IPS-15b (cell line): ENCODE measurements around the gene PHF21A.

Experiments
- H3K27me3 ChIP-seq: one replicate; pipeline ENCODE4 v1.6.1; 2013; ENCODE audit warnings: low read length; ENCODE audit not compliant: control insufficient read depth, insufficient read depth
- H3K36me3 ChIP-seq: one replicate; pipeline ENCODE4 v1.6.1; 2013; ENCODE audit warnings: low read length; ENCODE audit not compliant: control insufficient read depth, insufficient read depth
- H3K4me1 ChIP-seq: one replicate; pipeline ENCODE4 v1.6.1; 2013; ENCODE audit warnings: mild to moderate bottlenecking, low read length; ENCODE audit not compliant: control insufficient read depth, insufficient read depth
- H3K4me3 ChIP-seq: one replicate; pipeline ENCODE4 v1.5.1; 2013; ENCODE audit warnings: low read depth, low read length
- H3K9ac ChIP-seq: one replicate; pipeline ENCODE4 v1.6.1; 2013; ENCODE audit warnings: low read depth, mild to moderate bottlenecking, low read length
- H3K9me3 ChIP-seq: one replicate; pipeline ENCODE4 v1.6.1; 2013; ENCODE audit warnings: mild to moderate bottlenecking, low read length; ENCODE audit not compliant: control insufficient read depth, insufficient read depth

Gene PHF21A

GRCh38 chr11:46106530-46107407 lies 14.5 kb downstream of the PHF21A start:
- peaks cover 16% of the 10 kb centered on the region for H3K4me1 ChIP-seq
- no peaks in the 10 kb centered on the region for H3K9me3 ChIP-seq
- no peaks in the 10 kb centered on the region for H3K36me3 ChIP-seq
- H3K9ac ChIP-seq: no peak overlapping the region
- no peak overlapping the region for H3K4me3 ChIP-seq
- H3K27me3 ChIP-seq: no peaks in the 10 kb centered on the region

- Histone ChIP-seq H3K4me3 (no peak overlapping the region), H3K4me1 (peaks cover 16% of the 10 kb centered on the region), H3K27me3 (no peaks in the 10 kb centered on the region), H3K9me3 (no peaks in the 10 kb centered on the region), H3K36me3 (no peaks in the 10 kb centered on the region), H3K9ac (no peak overlapping the region)
Measured at GRCh38 chr11:46105926-46106325, 15.3 kb downstream of the PHF21A start.

- Histone ChIP-seq H3K4me3 (no peak overlapping the region), H3K9ac (no peak overlapping the region), H3K9me3 (no peaks in the 10 kb centered on the region), H3K27me3 (no peaks in the 10 kb centered on the region), H3K36me3 (no peaks in the 10 kb centered on the region), H3K4me1 (peaks cover 16% of the 10 kb centered on the region)
Measured at GRCh38 chr11:46105134-46105628, 16.1 kb downstream of the PHF21A start.

GRCh38 chr11:46102843-46103242 lies 18.4 kb downstream of the PHF21A start:
- H3K4me1 ChIP-seq: peaks cover 22% of the 10 kb centered on the region
- no peak overlapping the region for H3K9ac ChIP-seq

GRCh38 chr11:46100670-46101069 lies 20.6 kb downstream of the PHF21A start:
- Histone ChIP-seq H3K4me1 (peaks cover 8% of the 10 kb centered on the region), H3K4me3 (no peak overlapping the region)

More at GRCh38 chr11:46102843-46103242, 18.4 kb downstream of the PHF21A start:
- no peaks in the 10 kb centered on the region for H3K27me3 ChIP-seq
- H3K4me3 ChIP-seq: no peak overlapping the region
- no peaks in the 10 kb centered on the region for H3K36me3 ChIP-seq
- no peaks in the 10 kb centered on the region for H3K9me3 ChIP-seq

GRCh38 chr11:46099963-46100316 lies 21.3 kb downstream of the PHF21A start:
- Histone ChIP-seq H3K9ac (no peak overlapping the region), H3K4me3 (no peak overlapping the region), H3K36me3 (no peaks in the 10 kb centered on the region), H3K27me3 (no peaks in the 10 kb centered on the region), H3K9me3 (no peaks in the 10 kb centered on the region), H3K4me1 (peaks cover 7% of the 10 kb centered on the region)

More at GRCh38 chr11:46100670-46101069, 20.6 kb downstream of the PHF21A start:
- Histone ChIP-seq H3K9ac (no peak overlapping the region), H3K9me3 (no peaks in the 10 kb centered on the region), H3K27me3 (no peaks in the 10 kb centered on the region), H3K36me3 (no peaks in the 10 kb centered on the region)

GRCh38 chr11:46090375-46090774 lies 30.9 kb downstream of the PHF21A start:
- H3K36me3 ChIP-seq: no peaks in the 10 kb centered on the region
- no peaks in the 10 kb centered on the region for H3K27me3 ChIP-seq
- no peaks in the 10 kb centered on the region for H3K9me3 ChIP-seq
- no peaks in the 10 kb centered on the region for H3K4me1 ChIP-seq
- no peak overlapping the region for H3K9ac ChIP-seq
- H3K4me3 ChIP-seq: no peak overlapping the region

- Histone ChIP-seq H3K4me3 (no peak overlapping the region), H3K4me1 (no peaks in the 10 kb centered on the region)
Measured at GRCh38 chr11:46079662-46080061, 41.6 kb downstream of the PHF21A start.

GRCh38 chr11:46075928-46076327 lies 45.3 kb downstream of the PHF21A start:
- Histone ChIP-seq H3K27me3 (no peaks in the 10 kb centered on the region), H3K4me1 (no peaks in the 10 kb centered on the region), H3K36me3 (no peaks in the 10 kb centered on the region), H3K9me3 (no peaks in the 10 kb centered on the region), H3K4me3 (no peak overlapping the region), H3K9ac (no peak overlapping the region)

More at GRCh38 chr11:46079662-46080061, 41.6 kb downstream of the PHF21A start:
- H3K27me3 ChIP-seq: no peaks in the 10 kb centered on the region
- H3K36me3 ChIP-seq: no peaks in the 10 kb centered on the region
- H3K9ac ChIP-seq: no peak overlapping the region
- H3K9me3 ChIP-seq: no peaks in the 10 kb centered on the region

GRCh38 chr11:46075168-46075567 lies 46.1 kb downstream of the PHF21A start:
- H3K36me3 ChIP-seq: no peaks in the 10 kb centered on the region

GRCh38 chr11:46073632-46074031 lies 47.6 kb downstream of the PHF21A start:
- no peaks in the 10 kb centered on the region for H3K9me3 ChIP-seq
- H3K4me3 ChIP-seq: no peak overlapping the region
- H3K4me1 ChIP-seq: no peaks in the 10 kb centered on the region
- no peak overlapping the region for H3K9ac ChIP-seq
- no peaks in the 10 kb centered on the region for H3K27me3 ChIP-seq
- no peaks in the 10 kb centered on the region for H3K36me3 ChIP-seq

More at GRCh38 chr11:46075168-46075567, 46.1 kb downstream of the PHF21A start:
- H3K9ac ChIP-seq: no peak overlapping the region
- H3K4me1 ChIP-seq: no peaks in the 10 kb centered on the region
- H3K9me3 ChIP-seq: no peaks in the 10 kb centered on the region
- no peak overlapping the region for H3K4me3 ChIP-seq
- no peaks in the 10 kb centered on the region for H3K27me3 ChIP-seq
